SKM-1 treated with dmso at 0.1 percent for 144 hours (cell line): Measurements from ENCODE around the gene TENM4.
"Not testable (repeated sequence)": the region's sequence is repeated elsewhere in the genome, so short reads cannot be mapped to it uniquely, and the experiment has no call there.

Source experiments
- DNase-seq: peaks from one replicate; lab custom pipeline; 2025; ENCODE audit not compliant: unreplicated experiment; lab: John Stamatoyannopoulos, UW

The TENM4 gene

GRCh38 chr11:79258576-79258975 is 182.3 kb downstream of the TENM4 start:
- DNase-seq: no peak

GRCh38 chr11:79255965-79256364 is 184.9 kb downstream of the TENM4 start:
- no peak for DNase-seq

- no peak for DNase-seq
Measured at GRCh38 chr11:79253280-79253679, 187.6 kb downstream of the TENM4 start.

GRCh38 chr11:79249295-79249993 is 191.4 kb downstream of the TENM4 start:
- DNase-seq: no peak

GRCh38 chr11:79244798-79245197 is 196.0 kb downstream of the TENM4 start:
- no peak for DNase-seq

GRCh38 chr11:79244241-79244772 is 196.5 kb downstream of the TENM4 start:
- no peak for DNase-seq

GRCh38 chr11:79243422-79244210 is 197.2 kb downstream of the TENM4 start:
- no peak for DNase-seq

GRCh38 chr11:79242616-79243015 is 198.2 kb downstream of the TENM4 start:
- DNase-seq: no peak

GRCh38 chr11:79241852-79242241 is 199.0 kb downstream of the TENM4 start:
- no peak for DNase-seq

GRCh38 chr11:79241205-79241851 is 199.5 kb downstream of the TENM4 start:
- no peak for DNase-seq

GRCh38 chr11:79237703-79238102 is 203.1 kb downstream of the TENM4 start:
- DNase-seq: no peak

- no peak for DNase-seq
Measured at GRCh38 chr11:79237091-79237490, 203.7 kb downstream of the TENM4 start.

- no peak for DNase-seq
Measured at GRCh38 chr11:79236541-79236971, 204.3 kb downstream of the TENM4 start.

GRCh38 chr11:79235696-79236095 is 205.1 kb downstream of the TENM4 start:
- no peak for DNase-seq

- DNase-seq: no peak
Measured at GRCh38 chr11:79232346-79232745, 208.5 kb downstream of the TENM4 start.

GRCh38 chr11:79229047-79229446 is 211.8 kb downstream of the TENM4 start:
- no peak for DNase-seq

GRCh38 chr11:79227767-79228755 is 212.8 kb downstream of the TENM4 start:
- no peak for DNase-seq

GRCh38 chr11:79227308-79227707 is 213.5 kb downstream of the TENM4 start:
- DNase-seq: no peak

- no peak for DNase-seq
Measured at GRCh38 chr11:79226126-79226525, 214.7 kb downstream of the TENM4 start.

- not testable (repeated sequence) for DNase-seq
Measured at GRCh38 chr11:79222163-79222562, 218.7 kb downstream of the TENM4 start.
